ENCODE results near the gene ATXN7. TPM values are rescaled to one million over a fixed set of nuclear protein-coding genes. Genes with fewer than 3 reads are reported as not detected.

The ATXN7 gene
- total RNA-seq, 1 donor from 2014 or later = 19.8 TPM

DNA sequence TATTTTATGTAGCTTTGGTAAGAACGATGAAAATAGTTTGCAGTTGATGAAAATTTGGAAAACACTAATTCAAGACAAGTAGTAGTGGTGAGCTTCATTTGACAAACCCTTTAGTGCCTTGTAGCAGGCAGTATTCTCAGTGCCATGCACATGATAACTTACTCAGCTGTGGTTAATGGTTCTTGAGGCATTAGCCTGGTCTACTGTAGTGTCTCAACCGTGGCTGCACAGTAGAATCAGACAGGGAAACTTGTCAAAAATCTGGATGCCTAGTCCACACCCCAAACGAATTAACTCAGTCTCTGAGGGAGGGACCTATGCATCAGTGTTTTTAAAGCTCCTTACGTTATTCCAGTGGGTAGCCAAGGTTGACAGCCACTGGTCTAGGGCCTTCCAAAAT lies 114.2 kb downstream of the ATXN7 start:
- Mint-ChIP-seq H3K4me3 (no peak overlapping the region), H3K9me3 (no peaks in the 10 kb centered on the region), H3K36me3 (peaks cover 15% of the 10 kb centered on the region), H3K4me1 (ENCODE audit: unreplicated experiment) (peaks cover 23% of the 10 kb centered on the region), H3K27ac (no peak overlapping the region), H3K27me3 (no peaks in the 10 kb centered on the region)
- TF ChIP-seq, protein P1, sequence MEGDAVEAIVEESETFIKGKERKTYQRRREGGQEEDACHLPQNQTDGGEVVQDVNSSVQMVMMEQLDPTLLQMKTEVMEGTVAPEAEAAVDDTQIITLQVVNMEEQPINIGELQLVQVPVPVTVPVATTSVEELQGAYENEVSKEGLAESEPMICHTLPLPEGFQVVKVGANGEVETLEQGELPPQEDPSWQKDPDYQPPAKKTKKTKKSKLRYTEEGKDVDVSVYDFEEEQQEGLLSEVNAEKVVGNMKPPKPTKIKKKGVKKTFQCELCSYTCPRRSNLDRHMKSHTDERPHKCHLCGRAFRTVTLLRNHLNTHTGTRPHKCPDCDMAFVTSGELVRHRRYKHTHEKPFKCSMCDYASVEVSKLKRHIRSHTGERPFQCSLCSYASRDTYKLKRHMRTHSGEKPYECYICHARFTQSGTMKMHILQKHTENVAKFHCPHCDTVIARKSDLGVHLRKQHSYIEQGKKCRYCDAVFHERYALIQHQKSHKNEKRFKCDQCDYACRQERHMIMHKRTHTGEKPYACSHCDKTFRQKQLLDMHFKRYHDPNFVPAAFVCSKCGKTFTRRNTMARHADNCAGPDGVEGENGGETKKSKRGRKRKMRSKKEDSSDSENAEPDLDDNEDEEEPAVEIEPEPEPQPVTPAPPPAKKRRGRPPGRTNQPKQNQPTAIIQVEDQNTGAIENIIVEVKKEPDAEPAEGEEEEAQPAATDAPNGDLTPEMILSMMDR (conservative IDR thresholded peaks at IDR 0.05) = no peak
- no peak for DNase-seq (ENCODE audit: extremely low spot score, unreplicated experiment)

DNA sequence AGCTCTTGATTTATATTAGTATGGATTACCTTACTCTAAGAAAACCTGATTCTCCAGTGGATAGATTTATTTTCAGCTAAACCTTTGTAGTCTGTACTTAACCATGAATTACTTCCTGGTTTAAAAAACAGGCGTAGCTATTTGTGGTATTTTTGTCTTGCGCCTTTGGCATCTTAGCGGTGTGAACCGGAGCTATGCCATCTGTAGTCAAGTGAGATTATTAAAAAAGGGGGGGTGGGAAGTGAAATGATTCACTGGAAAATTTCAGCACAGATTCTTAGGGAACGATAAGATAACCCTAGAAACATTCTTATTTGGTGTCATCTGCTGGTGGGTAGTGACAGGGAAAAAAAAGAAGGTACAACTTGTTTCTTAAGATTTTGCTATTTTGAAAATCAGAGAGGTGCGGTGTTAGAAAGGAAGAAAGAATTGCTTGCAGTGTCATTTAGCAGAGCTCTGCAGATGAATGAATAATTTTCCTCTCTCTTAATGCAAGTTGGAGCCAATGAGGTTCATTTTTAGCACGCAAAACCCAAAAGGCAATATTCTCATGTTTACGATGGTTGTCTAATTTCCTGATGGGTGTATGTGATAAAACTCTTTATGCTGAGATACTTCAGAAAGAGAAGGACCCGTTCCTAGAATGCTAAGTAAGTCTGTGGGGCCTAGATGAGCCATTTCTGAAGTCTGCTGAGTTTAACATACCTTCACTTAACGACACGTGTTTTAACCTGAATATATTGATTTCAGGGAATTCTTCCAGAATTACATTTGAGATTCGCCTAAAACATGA lies 115.6 kb downstream of the ATXN7 start:
- Mint-ChIP-seq H3K4me1 (ENCODE audit: unreplicated experiment) (peaks cover 23% of the 10 kb centered on the region), H3K27me3 (no peaks in the 10 kb centered on the region), H3K9me3 (no peaks in the 10 kb centered on the region), H3K36me3 (peaks cover 12% of the 10 kb centered on the region), H3K4me3 (peak overlapping the region; percentile 33), H3K27ac (peak overlapping the region; percentile 71)
- DNase-seq (ENCODE audit: extremely low spot score, unreplicated experiment) = no peak
- TF ChIP-seq, protein P1 (conservative IDR thresholded peaks at IDR 0.05) = no peak

DNA sequence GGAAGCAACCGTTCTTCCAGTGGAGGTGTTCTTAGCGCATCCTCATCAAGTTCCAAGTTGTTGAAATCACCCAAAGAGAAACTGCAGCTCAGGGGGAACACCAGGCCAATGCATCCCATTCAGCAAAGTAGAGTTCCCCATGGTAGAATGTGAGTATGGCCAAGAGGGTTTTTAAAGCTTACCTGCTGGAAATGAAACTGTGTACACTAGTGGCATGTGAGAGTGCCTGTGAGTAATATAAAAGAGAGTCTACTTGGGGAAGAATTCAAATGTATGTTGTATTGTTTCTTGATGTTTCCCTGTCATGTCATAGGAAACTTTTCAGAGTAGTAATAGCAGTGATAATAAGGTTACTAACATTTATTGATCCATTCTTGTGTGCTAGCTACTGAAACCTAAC lies 116.4 kb downstream of the ATXN7 start:
- TF ChIP-seq, protein P1 (conservative IDR thresholded peaks at IDR 0.05) = no peak

DNA sequence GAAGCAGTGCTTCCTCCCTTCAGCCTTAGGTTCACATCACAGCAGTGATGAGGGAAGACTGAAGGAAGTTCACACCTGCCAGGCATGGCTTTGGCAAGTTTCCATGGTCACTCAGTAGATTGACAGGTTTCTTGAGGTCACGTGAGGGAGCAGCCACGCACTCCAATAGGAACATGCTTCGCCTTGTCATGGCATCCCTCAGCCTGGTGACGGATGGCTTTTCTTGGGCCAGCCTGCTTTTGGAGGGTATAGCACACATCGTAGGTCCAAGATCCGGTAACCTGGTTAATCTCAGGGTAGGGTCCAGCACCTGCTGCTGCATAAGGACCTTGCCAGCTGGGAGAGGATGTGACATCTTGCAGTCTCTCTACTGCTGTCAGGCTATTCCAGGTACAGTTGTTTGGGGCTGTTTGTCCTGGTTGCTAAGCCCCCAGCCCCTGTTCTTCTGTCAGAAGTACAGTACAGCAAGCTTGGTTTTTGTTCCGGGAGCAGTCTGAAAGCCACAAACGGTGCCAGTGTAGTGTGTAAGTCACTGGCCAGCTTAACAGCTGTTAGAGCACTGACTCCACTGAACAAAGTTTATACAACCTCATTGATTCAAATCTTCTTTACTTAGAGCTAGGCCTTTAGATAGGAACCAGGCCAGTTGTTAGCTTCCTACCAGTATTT lies 117.3 kb downstream of the ATXN7 start:
- TF ChIP-seq, protein P1 (conservative IDR thresholded peaks at IDR 0.05) = no peak
- Mint-ChIP-seq H3K4me1 (ENCODE audit: unreplicated experiment) (peaks cover 18% of the 10 kb centered on the region), H3K27me3 (no peaks in the 10 kb centered on the region), H3K9me3 (no peaks in the 10 kb centered on the region), H3K27ac (no peak overlapping the region), H3K36me3 (peaks cover 27% of the 10 kb centered on the region), H3K4me3 (no peak overlapping the region)
- DNase-seq (ENCODE audit: extremely low spot score, unreplicated experiment) = no peak

More for the DNA sequence above, 116.4 kb downstream of the ATXN7 start:
- Mint-ChIP-seq H3K27ac (no peak overlapping the region), H3K4me1 (ENCODE audit: unreplicated experiment) (peaks cover 23% of the 10 kb centered on the region), H3K9me3 (no peaks in the 10 kb centered on the region), H3K36me3 (peaks cover 18% of the 10 kb centered on the region), H3K27me3 (no peaks in the 10 kb centered on the region), H3K4me3 (no peak overlapping the region)
- DNase-seq (ENCODE audit: extremely low spot score, unreplicated experiment) = no peak

DNA sequence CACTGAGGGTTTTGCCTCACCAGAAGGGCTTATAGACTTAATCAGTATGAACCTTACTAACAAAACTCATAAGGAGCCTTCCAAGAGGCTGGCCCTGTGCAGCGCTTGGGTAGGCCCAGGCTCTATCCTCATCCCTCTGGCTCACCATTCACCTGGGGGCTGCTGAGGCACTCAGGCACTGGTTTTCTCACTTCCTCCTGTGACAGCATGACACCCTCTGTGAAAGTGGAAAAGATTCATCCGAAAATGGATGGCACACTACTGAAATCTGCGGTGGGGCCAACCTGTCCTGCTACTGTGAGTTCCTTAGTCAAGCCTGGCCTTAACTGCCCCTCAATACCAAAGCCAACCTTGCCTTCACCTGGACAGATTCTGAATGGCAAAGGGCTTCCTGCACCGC lies 118.3 kb downstream of the ATXN7 start:
- H3K27me3 Mint-ChIP-seq = no peaks in the 10 kb centered on the region
- no peak for DNase-seq (ENCODE audit: extremely low spot score, unreplicated experiment)
- TF ChIP-seq, protein P1 (conservative IDR thresholded peaks at IDR 0.05) = no peak
- H3K36me3 Mint-ChIP-seq = peaks cover 29% of the 10 kb centered on the region
- H3K9me3 Mint-ChIP-seq = no peaks in the 10 kb centered on the region
- H3K27ac Mint-ChIP-seq = no peak overlapping the region
- H3K4me3 Mint-ChIP-seq = no peak overlapping the region
- H3K4me1 Mint-ChIP-seq (ENCODE audit: unreplicated experiment) = peaks cover 10% of the 10 kb centered on the region
